ENCODE data around the gene HRH2. TPM values are rescaled to one million over a fixed set of nuclear protein-coding genes. Genes with fewer than 3 reads are reported as not detected.

The HRH2 gene
- total RNA-seq, 1 experiment from 2014 or later: 9.3 TPM

GRCh38 chr5:175714479-175715085, 56.7 kb downstream of the HRH2 start:
- Mint-ChIP-seq H3K27me3 (ENCODE audit: low read depth) (peaks cover 11% of the 10 kb centered on the region; the same call in 1 of the 2 replicates), H3K4me3 (no peak overlapping the region), H3K27ac (no peak overlapping the region), H3K4me1 (peaks cover 9% of the 10 kb centered on the region), H3K36me3 (peaks cover 59% of the 10 kb centered on the region), H3K9me3 (peaks cover 54% of the 10 kb centered on the region)
- peak; percentile 9 for DNase-seq (ENCODE audit: low spot score)
- no peak for TF ChIP-seq ZMAT4 (CRISPR knock-in tag; IDR thresholded peaks at IDR 0.05)
- CTCF ChIA-PET: interaction anchor here (3.9 kb wide), 1 partner anchor 181 kb away, joined by 24 read pairs; no protein-coding TSS in a partner anchor
- POLR2A ChIA-PET: no interaction called here
- no peak for ATAC-seq

- no peak overlapping the region for H3K27ac Mint-ChIP-seq
- peak; percentile 1 for DNase-seq (ENCODE audit: low spot score)
- peaks cover 9% of the 10 kb centered on the region for H3K4me1 Mint-ChIP-seq
- no peak overlapping the region for H3K4me3 Mint-ChIP-seq
- H3K27me3 Mint-ChIP-seq (ENCODE audit: low read depth): peaks cover 11% of the 10 kb centered on the region; the same call in 1 of the 2 replicates
- peaks cover 46% of the 10 kb centered on the region for H3K36me3 Mint-ChIP-seq
- ChIA-PET CTCF (interaction anchor here (0.9 to 3.9 kb wide), 2 partner anchors 19 to 182 kb away, joined by 3 to 24 read pairs; no protein-coding TSS in a partner anchor), POLR2A (no interaction called here)
- TF ChIP-seq HMGA2 (CRISPR knock-in tag; IDR thresholded peaks at IDR 0.05) (no peak), ETV6 (CRISPR knock-in tag; IDR thresholded peaks at IDR 0.05) (no peak), E2F4 (CRISPR knock-in tag; IDR thresholded peaks at IDR 0.05; ENCODE audit: borderline replicate concordance, low read depth) (no peak), ZNF232 (CRISPR knock-in tag; IDR thresholded peaks at IDR 0.05) (no peak), ZNF396 (CRISPR knock-in tag; IDR thresholded peaks at IDR 0.05; ENCODE audit: borderline replicate concordance) (no peak), KAT7 (CRISPR knock-in tag; IDR thresholded peaks at IDR 0.05; ENCODE audit: borderline replicate concordance) (no peak), MAX (CRISPR knock-in tag; IDR thresholded peaks at IDR 0.05) (no peak), ZNF219 (CRISPR knock-in tag; IDR thresholded peaks at IDR 0.05; ENCODE audit: borderline replicate concordance) (no peak), PRDM15 (CRISPR knock-in tag; IDR thresholded peaks at IDR 0.05) (no peak), ATF6 (CRISPR knock-in tag; IDR thresholded peaks at IDR 0.05) (no peak), TEAD4 (CRISPR knock-in tag; IDR thresholded peaks at IDR 0.05) (no peak), ZNF512 (CRISPR knock-in tag; IDR thresholded peaks at IDR 0.05; ENCODE audit: borderline replicate concordance) (no peak), TEAD1 (CRISPR knock-in tag; IDR thresholded peaks at IDR 0.05) (no peak), GRHL2 (CRISPR knock-in tag; IDR thresholded peaks at IDR 0.05; ENCODE audit: insufficient replicate concordance, severe bottlenecking) (no peak)
- peaks cover 42% of the 10 kb centered on the region for H3K9me3 Mint-ChIP-seq
- ATAC-seq: no peak
Measured at GRCh38 chr5:175715627-175716522, 58.0 kb downstream of the HRH2 start.

All from WTC11 (cell line).